Left kidney (tissue), 2 donors: ENCODE results near the gene CAMK2A. TPM values are rescaled to one million over a fixed set of nuclear protein-coding genes. Genes with fewer than 3 reads are reported as not detected.

Experiments used
- DNase-seq: peaks from one replicate; pipeline ENCODE4 v3.0.0-alpha.2; 2013
- polyA plus RNA-seq: library from polyadenylated mRNA; unstranded; fragments of 120-200 nt; gene quantifications from one replicate; pipeline ENCODE4 v1.2.1, GENCODE V29; 2013; ENCODE audit not compliant: insufficient read length

Gene CAMK2A
- polyA plus RNA-seq, 1 donor: 4.6 TPM

- DNase-seq: no peak
These were observed 102.7 kb downstream of the CAMK2A start for GRCh38 chr5:150186897-150187296.

DNA sequence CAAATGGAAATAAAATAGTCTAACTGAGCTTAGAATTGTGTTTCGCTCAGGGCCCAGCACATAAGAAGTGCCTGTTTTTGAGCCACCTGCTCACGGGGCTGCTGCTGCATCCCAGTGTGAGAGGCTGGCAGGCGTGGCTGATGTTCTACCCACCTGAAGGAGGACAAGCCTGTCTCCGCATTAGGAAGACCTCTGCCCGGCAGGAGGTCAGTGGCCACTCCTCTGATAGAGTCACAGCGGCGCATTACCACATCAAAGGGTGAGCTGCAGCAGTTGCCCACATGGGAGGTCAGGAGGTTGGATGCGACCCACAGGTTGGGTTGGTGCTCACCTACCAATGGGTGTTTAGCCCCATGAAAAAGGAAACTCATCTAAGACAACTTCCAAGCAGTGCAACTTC, 103.4 kb downstream of the CAMK2A start:
- no peak for DNase-seq

DNA sequence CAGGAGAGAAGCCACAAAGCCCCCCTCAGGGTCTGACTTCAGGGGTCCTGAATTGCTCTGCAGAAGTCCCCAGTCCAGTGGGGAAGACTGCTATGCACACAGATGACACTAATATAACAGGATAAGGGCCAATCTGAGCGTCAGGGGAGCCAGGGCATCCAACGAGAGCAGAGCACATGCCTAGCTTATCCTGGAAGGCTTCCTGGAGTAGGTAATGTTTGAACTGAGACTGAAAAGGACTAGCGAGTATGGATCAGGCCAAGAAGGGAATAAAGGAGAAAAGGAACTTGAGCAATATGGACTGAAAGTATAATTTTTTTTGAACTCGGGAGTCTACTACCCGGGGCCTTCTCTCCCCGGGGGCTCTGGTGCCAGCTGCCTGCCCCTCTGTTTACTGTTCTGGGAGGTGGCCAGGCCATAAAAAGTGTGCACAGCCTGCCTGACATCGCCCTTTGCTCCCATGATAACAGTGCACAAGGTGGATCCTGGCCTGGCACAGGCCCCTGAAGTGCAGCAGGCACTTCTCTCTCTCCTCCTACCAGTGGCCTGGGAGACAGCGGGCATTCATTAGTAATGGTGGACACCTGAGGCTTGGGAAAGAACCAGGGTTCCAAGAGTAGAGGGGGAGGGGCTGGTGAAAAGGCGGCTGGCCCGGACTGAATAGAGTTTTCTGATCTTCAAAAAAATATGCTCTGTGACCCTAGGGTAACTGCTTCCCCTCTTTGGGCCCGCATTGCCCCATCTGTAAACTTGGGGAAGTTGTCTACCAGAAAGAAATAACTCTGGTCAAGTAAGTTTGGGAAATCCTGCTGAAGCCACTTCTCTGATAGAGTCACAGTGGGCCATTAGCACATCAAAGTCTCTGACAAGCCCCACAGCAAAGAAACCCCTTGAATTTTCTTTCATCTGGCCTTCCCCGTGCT, 104.3 kb downstream of the CAMK2A start:
- no peak for DNase-seq

- DNase-seq: no peak
These were observed 105.6 kb downstream of the CAMK2A start for GRCh38 chr5:150184006-150184405.

GRCh38 chr5:150183436-150183835, 106.1 kb downstream of the CAMK2A start:
- no peak for DNase-seq

DNA sequence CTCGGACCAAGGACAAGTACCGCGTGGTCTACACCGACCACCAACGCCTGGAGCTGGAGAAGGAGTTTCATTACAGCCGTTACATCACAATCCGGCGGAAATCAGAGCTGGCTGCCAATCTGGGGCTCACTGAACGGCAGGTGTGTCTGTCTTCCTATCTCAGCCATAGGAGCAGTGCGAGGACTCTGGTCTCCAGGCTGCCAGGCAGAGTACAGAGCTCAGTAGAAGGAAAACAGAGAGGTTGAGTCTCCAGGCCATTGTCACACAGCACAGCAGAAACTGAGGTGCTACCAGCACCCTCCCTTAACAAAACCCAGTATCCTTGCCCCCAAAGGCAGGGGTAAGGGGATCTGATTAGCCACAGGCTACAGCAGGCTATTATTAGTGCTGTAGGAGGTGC, 106.8 kb downstream of the CAMK2A start:
- DNase-seq: no peak

DNA sequence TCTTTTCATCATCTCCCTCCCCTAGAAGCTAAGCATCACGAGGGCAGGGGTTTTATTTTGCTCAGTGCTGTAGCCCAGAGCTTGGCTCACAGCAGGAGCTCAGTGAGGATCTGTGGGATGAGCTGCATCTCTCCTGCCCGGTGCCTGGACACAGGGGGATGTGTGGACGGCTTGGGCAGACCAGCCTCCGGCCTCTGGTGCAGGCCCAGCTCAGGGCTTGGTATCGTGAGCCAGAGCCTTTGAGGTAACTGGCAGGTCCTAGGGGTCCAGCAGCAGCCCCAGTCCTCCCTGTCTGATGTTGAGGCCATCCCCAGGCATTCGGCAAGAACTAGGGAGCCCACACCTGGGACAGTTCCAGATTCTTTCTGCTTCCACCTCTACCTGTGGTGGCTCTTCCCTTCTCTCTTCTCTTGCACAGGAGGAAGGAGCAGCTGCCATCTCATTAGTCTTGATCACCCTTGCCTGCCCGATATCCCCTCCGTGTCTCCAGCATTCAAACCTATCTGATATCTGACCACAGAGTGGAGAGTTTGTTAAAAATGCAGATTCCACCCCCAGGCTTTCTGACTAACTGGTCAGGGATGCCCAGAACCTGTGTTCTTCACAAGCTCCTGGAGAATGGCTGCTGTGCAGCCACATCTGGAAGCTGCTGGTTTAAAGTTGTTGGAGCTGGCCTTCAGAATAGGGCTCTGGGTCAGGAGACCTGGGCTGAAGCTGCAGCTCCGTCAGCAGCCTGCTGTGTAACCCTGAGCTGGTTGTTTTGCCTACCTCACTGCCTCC, 107.6 kb downstream of the CAMK2A start:
- no peak for DNase-seq

DNA sequence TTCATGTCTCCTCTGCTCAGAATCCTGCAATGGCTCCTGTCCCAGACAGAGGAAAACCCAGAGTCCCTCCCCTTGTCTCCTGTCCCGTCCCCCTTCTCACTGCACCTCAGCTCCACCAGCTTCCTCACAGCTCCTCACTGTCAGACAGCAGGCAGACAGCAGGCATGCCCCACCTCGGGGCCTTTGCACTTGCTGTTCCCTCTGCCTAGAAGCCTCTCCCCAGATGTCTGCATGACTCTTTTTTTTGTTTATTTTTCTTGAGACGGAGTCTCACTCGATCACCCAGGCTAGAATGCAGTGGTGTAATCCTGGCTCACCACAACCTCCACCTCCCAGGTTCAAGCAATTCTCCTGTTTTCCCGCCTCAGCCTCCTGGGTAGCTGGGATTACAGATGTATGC, 108.5 kb downstream of the CAMK2A start:
- DNase-seq: no peak

- DNase-seq: no peak
These were observed 109.1 kb downstream of the CAMK2A start for GRCh38 chr5:150180241-150181026.

DNA sequence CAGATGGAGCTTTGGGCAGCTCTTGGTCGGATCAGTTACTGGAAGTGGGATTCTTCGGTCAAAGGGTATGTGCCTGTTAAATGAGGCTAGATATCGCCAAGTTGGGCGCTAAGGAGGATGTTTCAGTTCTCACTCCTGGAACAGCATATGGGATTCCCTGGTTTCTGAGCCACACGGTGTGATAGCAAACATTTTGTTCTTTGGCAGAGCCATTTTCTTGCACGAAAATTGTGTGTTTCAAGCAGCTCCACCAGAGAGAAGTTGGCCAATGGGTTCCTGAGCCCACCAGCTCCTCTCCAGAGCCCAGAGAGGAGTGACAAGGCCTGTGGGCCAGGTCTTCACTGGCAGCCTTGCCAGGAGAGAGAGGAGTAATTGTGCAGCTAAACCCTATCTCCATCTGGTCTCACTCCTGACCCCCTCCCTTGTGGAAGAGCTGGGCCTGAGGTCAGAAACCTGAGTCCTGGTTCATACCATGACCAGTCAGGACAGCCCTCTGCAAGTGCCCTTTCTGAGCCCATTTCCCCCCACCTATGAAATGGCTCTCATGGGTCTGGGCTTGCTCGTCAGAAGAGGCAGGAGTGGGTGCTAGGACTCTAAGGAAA, 110.5 kb downstream of the CAMK2A start:
- no peak for DNase-seq

GRCh38 chr5:150178262-150178661, 111.3 kb downstream of the CAMK2A start:
- DNase-seq: no peak

- DNase-seq: no peak
These were observed 111.9 kb downstream of the CAMK2A start for GRCh38 chr5:150177721-150178120.

DNA sequence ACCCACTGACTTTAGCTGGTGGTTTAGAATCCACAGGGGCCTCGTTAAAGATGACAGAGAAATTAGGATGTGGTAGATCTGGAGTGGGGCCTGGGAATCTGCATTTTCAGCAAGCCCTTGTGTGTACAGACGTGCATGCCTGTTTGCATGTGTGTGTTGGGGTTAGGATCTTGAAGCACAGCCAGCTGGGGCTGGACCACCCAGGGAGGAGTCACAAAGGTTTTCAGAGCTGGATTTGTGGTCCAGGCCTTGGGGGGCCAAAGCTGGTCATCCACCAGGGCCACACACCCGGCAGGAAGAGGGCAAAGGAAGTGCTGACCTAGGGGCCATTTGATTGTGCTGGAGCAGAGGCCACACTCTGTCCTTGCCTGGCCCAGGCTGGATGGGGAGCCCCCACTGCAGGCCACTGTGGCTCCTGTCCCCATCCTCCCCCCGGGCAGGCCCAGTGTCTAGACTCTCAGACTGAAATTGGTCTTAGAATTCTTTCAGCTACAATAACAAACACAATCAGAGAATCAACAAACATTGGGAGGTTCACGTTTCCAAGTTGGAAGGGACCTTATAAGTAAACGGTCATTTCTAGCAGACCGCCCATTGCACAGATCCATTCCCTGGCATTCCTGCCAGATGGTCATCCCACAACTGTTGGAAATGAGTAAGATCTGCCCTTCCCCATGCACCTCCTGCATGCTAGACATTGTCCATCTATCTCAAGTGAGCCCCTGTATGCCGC, 112.7 kb downstream of the CAMK2A start:
- DNase-seq: no peak

DNA sequence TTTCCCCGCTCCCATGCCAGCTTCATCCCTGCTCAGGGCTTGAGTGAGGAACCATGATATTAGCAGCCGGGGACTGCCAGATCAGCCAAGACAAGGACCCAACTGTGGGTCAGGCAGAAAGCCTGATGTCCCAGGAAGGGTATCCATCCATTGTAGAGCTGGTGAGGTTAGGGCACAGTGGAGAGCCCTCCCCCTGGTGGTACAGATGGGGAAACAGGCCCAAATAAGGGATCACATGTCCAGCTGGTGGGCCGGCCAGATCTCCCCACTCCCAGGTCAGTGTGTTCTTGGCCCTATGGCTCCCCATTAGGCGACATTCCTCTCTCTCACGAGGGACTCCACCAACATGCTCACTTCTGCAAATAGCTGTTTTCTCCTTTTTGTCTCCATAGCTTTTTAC, 114.0 kb downstream of the CAMK2A start:
- no peak for DNase-seq

GRCh38 chr5:150175076-150175475, 114.5 kb downstream of the CAMK2A start:
- DNase-seq: no peak

GRCh38 chr5:150174285-150174684, 115.3 kb downstream of the CAMK2A start:
- no peak for DNase-seq

GRCh38 chr5:150173161-150173560, 116.4 kb downstream of the CAMK2A start:
- no peak for DNase-seq

DNA sequence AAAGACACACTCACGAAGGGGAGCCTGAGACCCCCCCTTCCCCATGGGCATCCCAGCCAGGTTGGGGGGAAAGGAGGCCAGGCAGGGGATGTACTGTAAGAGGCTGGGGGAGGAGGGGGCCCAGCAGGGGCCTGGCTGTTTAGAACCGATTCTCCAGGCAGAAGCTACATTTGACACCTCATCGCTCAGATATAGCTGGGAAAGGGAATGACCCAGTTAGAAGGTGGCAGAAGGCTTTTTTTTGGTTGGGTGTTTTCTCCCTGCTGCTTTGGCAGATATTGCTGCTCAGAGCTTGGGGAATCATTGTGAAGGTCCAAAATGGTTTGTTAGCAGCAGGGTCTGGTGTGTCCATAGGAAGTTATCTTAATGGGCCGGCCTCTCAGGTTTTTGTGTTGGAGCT, 117.0 kb downstream of the CAMK2A start:
- no peak for DNase-seq

DNA sequence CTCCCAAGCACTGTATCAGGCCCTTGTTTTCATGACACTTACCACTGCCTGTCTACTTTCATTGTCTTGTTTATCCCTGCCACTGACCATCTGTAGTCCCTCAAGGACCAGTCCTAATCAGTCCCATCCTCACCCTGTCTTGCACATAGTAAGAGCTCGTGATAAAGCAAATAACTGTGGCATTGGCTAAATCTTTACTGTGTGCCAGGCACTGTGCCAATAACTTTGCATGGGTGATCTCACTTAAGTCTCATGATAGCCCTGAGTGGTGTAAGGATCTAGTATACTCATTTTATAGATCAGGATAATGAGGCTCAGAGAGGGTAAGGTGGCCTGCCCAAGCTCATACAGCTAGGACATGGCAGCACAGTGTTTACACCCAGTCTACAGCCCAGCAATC, 117.4 kb downstream of the CAMK2A start:
- no peak for DNase-seq
